ENCODE results near the gene MT3.
A peak's percentile ranks its signal among the peaks of the same experiment; 100 is the strongest.

- TF ChIP-seq CTCF (IDR thresholded peaks at IDR 0.05) (peak in 1 of 6 experiments; percentile 4), POLR2A (IDR thresholded peaks at IDR 0.05) (peak; percentile 43 to 70)
Observed at GRCh38 chr16:56625140-56625942, 36.0 kb downstream of the MT3 start, which contains the start of gene MT1E.

Data from Peyer's patch (tissue), 4 donors.